HG02840 (cell line): ENCODE results near the gene MRC2.

Experiments
- ATAC-seq: cut with Tn5 transposase; IDR thresholded peaks from one replicate; pipeline ENCODE4 v1.9.1; 2021; ENCODE audit warnings: mild to moderate bottlenecking, moderate library complexity, moderate number of reproducible peaks; ENCODE audit not compliant: unreplicated experiment, low FRiP score

MRC2 gene

GRCh38 chr17:62658136-62658920 lies 30.9 kb downstream of the MRC2 start:
- ATAC-seq = no peak

GRCh38 chr17:62660629-62661118 lies 33.2 kb downstream of the MRC2 start:
- ATAC-seq = no peak

DNA sequence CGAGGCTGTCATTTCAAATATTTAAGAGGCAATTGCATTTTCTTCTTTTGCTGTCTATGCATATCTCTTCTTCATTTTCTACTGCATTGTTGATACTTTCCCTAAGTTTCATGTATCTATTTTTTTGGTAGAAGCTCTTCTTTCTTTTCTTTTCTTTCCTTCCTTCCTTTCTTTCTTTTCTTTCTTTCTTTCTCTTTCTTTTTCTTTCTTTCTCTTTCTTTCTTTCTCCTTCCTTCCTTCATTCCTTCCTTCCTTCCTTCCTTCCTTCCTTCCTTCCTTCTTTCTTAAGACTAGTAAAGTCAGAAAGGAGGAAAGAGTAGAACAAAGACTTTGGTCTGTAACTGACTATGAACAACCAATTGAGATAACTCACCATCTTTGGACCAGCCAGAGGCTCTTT lies 33.9 kb downstream of the MRC2 start:
- ATAC-seq = no peak

DNA sequence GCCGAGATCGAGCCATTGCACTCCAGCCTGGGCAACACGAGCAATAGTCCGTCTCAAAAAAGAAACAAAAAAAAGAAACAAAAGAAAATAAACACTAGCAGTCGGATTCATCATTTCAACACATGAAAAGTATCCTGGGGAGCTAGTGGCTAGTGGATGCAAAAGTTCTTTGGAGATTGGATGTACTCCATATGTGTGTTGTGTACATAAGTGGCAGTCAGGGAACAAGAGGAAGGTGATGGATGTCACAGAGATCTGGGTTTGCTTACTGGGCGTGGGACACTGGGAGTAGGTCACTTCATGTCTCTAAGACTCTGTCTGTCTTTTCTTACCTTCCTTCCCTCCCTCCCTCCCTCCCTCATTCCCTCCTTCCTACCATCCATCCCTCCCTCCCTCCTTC lies 35.4 kb downstream of the MRC2 start:
- ATAC-seq = no peak

DNA sequence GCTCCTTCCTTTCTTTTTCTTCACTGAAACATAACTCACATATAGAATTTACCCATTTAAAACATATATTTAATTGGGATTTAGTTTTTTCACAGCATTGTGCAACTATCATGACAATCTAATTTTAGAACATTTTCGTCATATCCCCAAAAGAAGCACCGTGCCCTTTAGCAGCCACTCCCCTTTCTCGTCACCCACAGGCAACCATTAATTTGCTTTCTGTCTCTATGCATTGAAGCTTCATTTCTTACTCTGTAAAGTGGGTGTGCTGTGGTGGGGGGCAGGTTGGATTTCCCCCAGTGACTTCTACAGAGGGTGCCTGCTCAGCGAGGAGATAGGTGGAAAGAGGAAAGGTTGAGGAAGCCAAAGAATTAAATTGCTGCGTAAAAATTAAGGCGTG lies 35.8 kb downstream of the MRC2 start:
- ATAC-seq = no peak

DNA sequence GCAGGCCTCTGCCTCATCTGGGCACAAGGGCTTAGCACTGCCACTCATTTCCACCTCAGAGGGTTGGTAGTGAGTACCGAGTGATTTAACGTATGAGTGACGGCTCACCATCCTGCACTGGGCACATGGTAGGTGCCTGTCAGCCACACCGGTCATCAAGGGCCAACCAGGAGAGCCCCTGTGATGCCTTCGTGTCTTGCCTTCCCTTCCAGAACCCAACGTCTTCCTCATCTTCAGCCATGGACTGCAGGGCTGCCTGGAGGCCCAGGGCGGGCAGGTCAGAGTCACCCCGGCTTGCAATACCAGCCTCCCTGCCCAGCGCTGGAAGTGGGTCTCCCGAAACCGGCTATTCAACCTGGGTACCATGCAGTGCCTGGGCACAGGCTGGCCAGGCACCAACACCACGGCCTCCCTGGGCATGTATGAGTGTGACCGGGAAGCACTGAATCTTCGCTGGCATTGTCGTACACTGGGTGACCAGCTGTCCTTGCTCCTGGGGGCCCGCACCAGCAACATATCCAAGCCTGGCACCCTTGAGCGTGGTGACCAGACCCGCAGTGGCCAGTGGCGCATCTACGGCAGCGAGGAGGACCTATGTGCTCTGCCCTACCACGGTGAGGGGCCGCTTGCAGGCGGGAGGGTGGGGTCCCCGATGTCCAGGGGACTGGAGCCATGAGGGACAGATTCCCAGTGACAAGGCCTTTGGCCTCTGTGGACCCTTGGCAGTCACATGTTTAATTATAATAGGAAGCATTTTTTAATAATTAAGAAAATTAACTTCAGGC lies 37.1 kb downstream of the MRC2 start:
- ATAC-seq = no peak

DNA sequence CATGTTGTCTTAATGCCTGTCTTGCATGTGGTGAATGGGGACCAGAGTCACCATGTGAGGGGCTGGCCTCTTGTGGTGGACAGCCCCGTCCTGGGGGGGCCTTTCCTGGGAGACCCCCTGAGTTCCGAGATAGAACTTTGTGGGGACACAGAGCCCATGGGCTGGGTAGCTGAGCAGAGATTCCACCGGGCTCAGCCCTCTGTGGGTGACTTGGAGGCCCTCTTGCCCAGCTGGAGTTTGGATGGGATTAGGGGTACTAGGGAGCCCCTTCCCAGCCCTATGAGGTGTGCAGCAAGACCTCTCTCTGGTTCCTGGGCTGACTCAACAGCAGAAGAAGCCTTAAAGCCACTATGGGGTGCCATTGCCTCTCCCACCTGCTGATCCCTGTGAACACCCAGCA lies 38.1 kb downstream of the MRC2 start:
- ATAC-seq = no peak

- no peak for ATAC-seq
Observed at GRCh38 chr17:62666061-62666800, 38.8 kb downstream of the MRC2 start.

GRCh38 chr17:62666801-62667591 lies 39.5 kb downstream of the MRC2 start:
- no peak for ATAC-seq

DNA sequence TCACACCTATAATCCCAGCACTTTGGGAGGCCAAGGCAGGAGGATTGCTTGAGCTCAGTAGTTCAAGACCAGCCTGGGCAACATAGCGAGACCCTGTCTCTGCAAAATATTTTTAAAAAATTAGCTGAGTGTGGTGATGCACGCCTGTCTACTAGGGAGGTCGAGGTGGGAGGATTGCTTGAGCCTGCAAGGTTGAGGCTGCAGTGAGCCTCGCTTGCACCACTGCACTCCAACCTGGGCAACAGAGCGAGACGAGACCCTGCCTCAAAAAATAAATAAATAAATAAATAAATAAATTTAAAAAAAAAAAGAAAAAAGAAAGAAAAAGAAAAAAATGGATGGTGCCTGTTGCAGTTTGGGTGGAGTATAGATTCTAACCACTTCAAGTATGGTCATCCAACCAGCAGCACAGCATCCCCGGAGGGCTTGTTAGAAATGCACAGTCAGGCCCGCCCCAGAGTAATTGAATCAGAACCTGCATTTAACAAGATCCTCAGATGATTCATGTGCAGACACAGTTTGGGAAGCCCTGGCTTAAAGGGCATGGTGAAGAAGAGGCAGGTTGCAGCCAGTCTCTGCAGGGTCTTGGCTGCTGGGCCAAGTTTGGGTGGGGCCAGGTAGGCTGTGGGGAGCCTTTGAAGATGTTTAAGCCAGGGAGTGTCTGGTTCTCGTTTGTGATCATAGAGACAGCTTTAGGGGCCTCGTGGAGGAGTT lies 40.8 kb downstream of the MRC2 start:
- ATAC-seq = no peak

GRCh38 chr17:62670202-62670821 lies 42.8 kb downstream of the MRC2 start:
- no peak for ATAC-seq

DNA sequence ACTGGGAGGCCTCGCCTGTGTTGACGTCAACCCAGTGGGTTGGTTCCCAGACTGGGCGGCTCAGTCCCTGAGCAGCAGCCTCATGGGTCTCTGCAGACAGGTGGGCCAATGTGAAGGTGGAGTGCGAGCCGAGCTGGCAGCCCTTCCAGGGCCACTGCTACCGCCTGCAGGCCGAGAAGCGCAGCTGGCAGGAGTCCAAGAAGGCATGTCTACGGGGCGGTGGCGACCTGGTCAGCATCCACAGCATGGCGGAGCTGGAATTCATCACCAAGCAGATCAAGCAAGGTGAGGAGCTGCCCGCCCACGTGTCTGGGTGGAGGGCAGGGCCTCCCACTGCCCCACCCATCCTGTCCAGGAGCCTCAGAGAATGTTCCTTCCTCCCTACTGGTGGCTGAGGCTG lies 44.1 kb downstream of the MRC2 start:
- no peak for ATAC-seq

DNA sequence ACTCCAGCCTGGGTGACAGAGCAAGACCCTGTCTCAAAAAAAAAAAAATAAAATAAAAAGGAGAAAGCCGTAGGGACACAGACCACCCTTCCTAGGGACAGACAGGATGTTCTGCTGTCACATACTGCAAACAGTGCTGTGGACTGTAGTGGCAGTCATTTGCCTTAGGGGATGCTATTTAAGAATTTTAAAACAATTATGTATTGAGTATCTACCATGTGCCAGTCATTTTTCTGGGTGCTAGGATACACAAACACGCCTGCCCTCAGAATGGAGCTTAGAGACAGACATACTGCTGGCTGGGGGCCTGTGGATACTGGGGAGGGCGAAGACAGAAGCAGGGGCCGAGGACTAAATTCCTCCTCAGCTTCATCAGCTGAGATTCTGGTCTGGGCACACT lies 45.5 kb downstream of the MRC2 start:
- no peak for ATAC-seq

GRCh38 chr17:62673614-62674362 lies 46.3 kb downstream of the MRC2 start:
- ATAC-seq = no peak

DNA sequence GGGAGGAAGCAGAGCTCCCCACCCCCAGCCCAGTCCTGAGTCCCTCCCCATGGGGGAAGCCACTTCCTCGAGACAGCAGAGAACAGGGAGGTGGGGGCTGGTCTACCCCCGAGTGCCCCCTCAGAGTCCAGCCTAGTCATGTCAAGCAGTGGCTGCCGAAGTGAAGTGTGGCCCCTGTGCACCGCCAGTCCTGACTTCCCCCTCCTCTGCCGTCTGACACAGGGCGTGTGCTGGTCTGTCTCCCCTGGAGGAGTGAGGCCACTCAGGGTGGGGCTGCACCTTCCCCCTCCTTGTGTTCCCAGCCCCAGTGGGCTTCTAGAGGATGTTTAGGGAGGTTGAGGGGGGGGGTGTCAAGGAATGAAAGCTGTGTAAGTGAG lies 46.9 kb downstream of the MRC2 start:
- ATAC-seq = no peak

DNA sequence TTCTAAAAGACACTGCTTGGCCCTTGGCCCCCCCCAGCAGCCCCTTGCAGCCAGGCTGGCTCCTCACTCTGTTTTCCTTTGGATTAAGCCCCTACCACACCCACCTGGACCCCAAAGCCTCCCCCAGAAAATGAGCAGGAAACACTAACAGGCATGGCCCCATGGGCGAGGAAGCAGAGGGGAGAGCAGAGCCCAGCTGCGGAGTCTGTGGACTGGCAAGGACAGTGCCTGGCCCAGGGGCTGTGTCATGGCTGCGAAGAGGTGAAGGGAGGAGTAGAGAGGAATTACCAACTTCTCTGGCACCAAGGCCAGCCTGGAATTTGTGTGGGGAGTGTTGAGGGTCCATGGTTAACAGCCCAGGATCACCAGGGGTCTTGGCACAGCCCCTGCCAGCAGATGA lies 47.4 kb downstream of the MRC2 start:
- no peak for ATAC-seq

- no peak for ATAC-seq
Observed at GRCh38 chr17:62675260-62675659, 47.8 kb downstream of the MRC2 start.

DNA sequence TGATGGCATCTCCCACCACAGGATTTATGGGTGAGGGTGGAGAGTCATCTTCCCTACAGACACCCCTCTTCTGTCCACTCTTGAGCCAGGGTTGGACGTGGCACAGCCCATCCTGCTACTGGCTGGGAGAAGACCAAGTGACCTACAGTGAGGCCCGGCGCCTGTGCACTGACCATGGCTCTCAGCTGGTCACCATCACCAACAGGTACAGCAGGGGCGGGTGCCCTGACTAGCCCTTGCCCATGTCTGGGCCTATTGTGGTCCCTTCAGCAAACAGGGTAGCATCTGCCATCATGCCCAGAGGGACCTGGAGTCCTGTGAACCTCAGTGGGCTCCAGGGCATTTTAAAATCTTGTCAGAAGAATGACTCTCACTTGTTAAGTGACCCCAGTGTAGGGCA lies 48.2 kb downstream of the MRC2 start:
- ATAC-seq = no peak
